HS-27A (cell line): Measurements from ENCODE around the gene SLC66A1.

ENCODE experiments used
- DNase-seq: peaks from one replicate; pipeline ENCODE4 v3.0.0-alpha.2; 2012; ENCODE audit warnings: low read depth, missing footprints

Gene SLC66A1

GRCh38 chr1:19361611-19362147, 49.6 kb downstream of the SLC66A1 start:
- DNase-seq: no peak

- no peak for DNase-seq
Observed at GRCh38 chr1:19363536-19364152, 51.5 kb downstream of the SLC66A1 start.

GRCh38 chr1:19365721-19366120, 53.6 kb downstream of the SLC66A1 start:
- DNase-seq: no peak

GRCh38 chr1:19366599-19367536, 54.7 kb downstream of the SLC66A1 start:
- no peak for DNase-seq

- DNase-seq: no peak
Observed at GRCh38 chr1:19367584-19368041, 55.5 kb downstream of the SLC66A1 start.

- no peak for DNase-seq
Observed at GRCh38 chr1:19368050-19368449, 55.9 kb downstream of the SLC66A1 start.

- DNase-seq: no peak
Observed at GRCh38 chr1:19368964-19369363, 56.8 kb downstream of the SLC66A1 start.

GRCh38 chr1:19369396-19370090, 57.4 kb downstream of the SLC66A1 start:
- no peak for DNase-seq

GRCh38 chr1:19370453-19371170, 58.5 kb downstream of the SLC66A1 start:
- no peak for DNase-seq

GRCh38 chr1:19371226-19372135, 59.4 kb downstream of the SLC66A1 start:
- DNase-seq: no peak

- DNase-seq: no peak
Observed at GRCh38 chr1:19372136-19372514, 60.0 kb downstream of the SLC66A1 start.

- no peak for DNase-seq
Observed at GRCh38 chr1:19372602-19373001, 60.5 kb downstream of the SLC66A1 start.

- no peak for DNase-seq
Observed at GRCh38 chr1:19373211-19374082, 61.3 kb downstream of the SLC66A1 start.

- DNase-seq: no peak
Observed at GRCh38 chr1:19374083-19374801, 62.1 kb downstream of the SLC66A1 start.

- no peak for DNase-seq
Observed at GRCh38 chr1:19374926-19375325, 62.8 kb downstream of the SLC66A1 start.

- DNase-seq: no peak
Observed at GRCh38 chr1:19375631-19376400, 63.7 kb downstream of the SLC66A1 start.

- DNase-seq: no peak
Observed at GRCh38 chr1:19376428-19377372, 64.6 kb downstream of the SLC66A1 start.
